ENCODE results near the gene TRIM51. TPM values are rescaled to one million over a fixed set of nuclear protein-coding genes. Genes with fewer than 3 reads are reported as not detected.
"Not testable (repeated sequence)": the region's sequence is repeated elsewhere in the genome, so short reads cannot be mapped to it uniquely, and the experiment has no call there.

Gene TRIM51, protein sequence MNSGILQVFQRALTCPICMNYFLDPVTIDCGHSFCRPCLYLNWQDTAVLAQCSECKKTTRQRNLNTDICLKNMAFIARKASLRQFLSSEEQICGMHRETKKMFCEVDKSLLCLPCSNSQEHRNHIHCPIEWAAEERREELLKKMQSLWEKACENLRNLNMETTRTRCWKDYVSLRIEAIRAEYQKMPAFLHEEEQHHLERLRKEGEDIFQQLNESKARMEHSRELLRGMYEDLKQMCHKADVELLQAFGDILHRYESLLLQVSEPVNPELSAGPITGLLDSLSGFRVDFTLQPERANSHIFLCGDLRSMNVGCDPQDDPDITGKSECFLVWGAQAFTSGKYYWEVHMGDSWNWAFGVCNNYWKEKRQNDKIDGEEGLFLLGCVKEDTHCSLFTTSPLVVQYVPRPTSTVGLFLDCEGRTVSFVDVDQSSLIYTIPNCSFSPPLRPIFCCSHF
- not detected for polyA plus RNA-seq (ENCODE audit: insufficient read length in 3 of 3)

DNA sequence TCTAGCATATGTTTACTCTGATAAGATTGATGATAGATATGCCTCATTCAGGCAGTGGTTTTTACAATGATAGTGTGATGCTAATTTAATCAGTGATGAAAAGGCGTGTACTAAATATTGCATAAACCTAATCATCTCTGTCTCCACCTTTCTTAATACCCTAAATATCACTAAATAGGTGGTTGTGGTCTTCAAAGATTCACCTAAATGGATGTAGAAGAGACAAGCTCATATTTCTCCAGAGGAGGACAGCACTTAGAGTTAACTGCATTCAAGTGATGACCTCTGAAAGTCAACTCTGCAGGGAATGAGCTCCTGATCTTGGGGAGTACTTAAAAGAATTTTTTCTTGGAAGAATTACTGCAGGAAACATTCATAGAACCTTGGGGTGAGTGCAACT lies at the start of gene TRIM51:
TRIM51 (plus strand) TSS at position 301 of the 400 bp plus-strand sequence. CDS start 2,132 bp downstream, outside the sequence.
- not testable (repeated sequence) for DNase-seq (ENCODE audit: low read depth in 3 of 3, low spot score in 2 of 3)

DNA sequence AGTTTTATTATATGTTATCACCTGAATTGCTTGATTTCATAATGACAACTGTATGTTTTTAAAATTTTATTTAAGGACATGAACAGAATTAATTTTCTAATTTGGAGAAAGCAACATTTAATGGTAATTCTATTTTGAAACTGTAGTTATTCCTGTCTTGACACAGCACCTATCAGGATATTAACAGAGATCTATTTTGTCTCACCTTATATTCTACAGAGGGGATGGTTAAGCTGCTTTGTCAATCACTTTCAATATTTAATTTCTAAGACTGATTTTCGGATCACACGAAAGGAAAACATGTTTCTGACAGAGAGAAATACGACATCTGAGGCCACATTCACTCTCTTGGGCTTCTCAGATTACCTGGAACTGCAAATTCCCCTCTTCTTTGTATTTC lies 44.6 kb upstream of the TRIM51 start, which contains the start of gene OR5D16:
OR5D16 (plus strand) TSS at position 301 of the 400 bp plus-strand sequence; CDS start at position 301, 0 bp downstream.
- DNase-seq (ENCODE audit: low read depth in 3 of 3, low spot score in 2 of 3): no peak

DNA sequence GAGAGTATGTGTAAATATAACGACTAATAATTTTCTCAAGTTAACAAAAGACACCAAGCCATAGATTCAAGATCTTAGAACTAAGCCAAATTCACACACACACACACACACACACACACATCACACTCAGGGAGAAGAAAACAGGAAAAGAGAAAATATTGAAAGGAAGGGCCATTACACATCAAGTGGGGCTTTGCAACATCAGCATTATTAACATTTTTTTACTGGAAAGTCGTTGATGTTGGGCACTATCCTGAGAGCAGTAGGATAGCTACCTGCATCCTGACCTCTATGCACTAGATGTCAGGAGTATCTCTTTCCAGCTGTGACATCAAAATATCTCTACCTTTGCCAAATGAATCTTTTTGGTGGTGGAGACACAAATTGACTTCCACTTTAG lies 35.6 kb upstream of the TRIM51 start:
- no peak for DNase-seq (ENCODE audit: low read depth in 3 of 3, low spot score in 2 of 3)

DNA sequence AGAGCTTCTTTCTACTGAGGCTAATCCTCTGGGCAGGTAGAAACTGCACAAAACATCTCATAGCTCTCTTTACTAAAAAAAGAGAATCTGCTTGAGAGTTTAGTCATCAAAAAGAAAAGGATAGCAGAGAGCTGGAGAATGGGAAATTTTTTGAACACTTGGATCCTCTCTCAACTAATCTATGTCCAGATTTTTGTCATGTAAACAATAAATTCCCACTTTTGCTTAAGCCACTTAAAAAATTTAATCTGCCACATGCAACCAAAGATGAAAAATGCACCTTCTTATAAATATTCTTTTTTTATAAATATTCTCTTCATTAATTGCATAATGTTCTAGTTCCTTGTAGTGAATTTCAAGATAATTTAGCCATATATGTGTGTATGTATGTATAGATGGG lies 34.1 kb upstream of the TRIM51 start:
- no peak for DNase-seq (ENCODE audit: low read depth in 3 of 3, low spot score in 2 of 3)

DNA sequence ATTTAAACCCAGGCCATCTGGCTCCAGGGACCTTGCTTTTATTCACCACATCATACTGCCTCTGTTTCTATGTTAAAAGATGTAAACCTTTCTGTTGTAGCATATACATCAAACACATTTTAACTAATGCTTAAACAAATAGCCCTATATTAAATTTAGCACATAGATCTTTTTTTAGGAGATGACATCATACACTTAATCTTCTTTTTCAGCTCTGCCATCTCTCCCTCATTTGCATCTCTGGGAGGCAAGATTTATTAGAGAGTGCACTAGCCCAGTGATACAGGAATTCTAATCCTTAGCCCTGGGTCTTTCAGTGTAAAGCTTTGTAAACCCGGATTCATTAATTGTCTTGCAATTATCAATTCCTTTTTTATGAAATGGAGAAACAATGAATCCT lies 31.0 kb upstream of the TRIM51 start:
- DNase-seq (ENCODE audit: low read depth in 3 of 3, low spot score in 2 of 3): no peak

DNA sequence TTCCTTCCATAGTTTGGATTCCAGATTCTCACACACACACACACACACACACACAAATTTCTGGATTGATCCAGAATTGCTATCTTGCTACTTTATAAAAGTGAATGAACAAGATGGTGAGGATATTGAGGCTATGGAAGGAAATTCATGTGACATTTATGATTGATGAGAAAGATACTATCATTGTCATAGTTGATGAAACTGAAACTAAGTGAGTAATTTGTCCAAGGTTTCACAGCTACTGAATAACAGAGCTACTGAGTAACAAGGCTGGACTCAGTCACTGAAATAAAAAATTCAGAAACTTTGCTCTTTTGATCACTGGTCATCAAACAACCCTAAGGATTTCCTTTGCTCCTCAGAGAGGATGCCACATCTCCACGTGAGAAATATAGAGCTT lies 28.4 kb upstream of the TRIM51 start:
- DNase-seq (ENCODE audit: low read depth in 3 of 3, low spot score in 2 of 3): no peak

DNA sequence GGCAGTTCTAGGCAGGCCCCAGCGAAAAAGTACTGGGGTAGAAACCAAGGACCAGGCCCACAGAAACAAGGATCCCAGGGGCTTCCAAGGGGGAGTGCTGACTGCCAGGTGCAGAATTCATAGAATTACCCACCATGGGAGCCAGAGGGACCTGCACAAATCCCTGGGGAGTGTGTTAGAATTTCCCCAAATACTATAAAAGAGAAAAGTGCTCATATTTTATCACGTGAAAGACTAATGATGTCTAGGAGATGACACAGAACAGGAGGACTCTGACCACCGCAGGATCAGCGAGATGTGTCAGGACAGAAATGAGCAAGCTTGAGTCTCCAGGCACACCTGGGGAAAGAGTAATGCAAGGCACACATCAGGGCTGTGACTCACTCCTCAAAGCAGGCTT lies 15.7 kb upstream of the TRIM51 start:
- DNase-seq (ENCODE audit: low read depth in 3 of 3, low spot score in 2 of 3): not testable (repeated sequence)

DNA sequence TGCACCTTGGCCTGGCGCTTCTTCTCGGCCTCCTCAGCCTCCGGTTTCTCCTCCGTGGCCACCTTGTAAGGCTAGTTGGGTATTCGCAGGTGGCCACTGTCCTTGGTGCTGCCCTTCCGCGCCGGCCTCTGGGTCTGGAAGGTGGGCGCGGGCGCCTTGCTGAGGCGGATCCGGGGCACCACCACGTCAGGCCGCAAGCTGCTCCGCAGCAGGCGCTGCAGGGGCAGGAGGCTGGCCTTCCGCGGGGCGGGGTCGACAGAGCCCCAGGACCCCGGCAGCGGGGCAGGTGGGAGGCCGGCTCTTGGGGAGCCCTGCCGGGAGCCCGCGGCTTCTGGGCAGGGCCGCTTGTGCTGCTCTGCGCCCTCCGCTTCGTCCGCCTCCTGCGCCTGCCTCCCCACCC lies 10.4 kb upstream of the TRIM51 start:
- not testable (repeated sequence) for DNase-seq (ENCODE audit: low read depth in 3 of 3, low spot score in 2 of 3)

DNA sequence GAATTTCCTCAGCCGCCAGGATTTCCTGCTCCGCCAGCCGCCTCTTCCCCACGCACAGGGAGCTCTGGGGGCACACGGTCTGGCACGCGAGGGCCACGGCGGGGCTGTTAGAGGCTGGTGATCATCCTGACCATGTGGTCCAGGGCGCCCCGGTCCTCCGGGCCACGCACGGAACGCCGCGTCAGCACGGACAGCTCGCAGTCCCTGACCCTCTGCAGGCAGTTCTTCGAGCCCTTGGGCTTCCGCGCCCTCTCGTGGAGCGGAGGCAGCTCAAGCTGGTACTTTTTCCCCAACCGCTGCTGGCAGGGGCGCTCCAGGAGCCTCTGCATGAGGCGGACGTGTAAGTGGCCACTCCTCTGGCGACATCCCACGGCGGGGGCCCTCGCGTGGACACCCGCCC lies 10.0 kb upstream of the TRIM51 start:
- not testable (repeated sequence) for DNase-seq (ENCODE audit: low read depth in 3 of 3, low spot score in 2 of 3)

DNA sequence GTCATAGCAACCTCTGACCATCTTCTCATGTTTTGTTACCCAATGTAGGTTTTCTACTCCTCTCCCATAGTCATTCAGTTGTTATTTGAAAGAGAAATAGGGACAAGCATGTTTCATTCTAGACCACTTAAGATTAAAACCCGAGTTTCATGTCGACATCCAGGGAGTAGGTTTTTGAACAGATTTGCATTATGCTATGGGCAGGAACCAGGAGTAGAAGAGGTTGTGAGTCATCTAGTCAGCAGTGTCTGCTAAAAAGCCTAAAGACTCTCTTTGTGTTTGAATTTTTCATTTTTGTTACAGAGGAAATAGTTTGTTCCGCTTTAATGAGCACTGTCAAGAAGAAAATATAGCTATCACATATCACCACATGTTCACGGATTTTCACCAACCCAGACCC lies 1.9 kb downstream of the TRIM51 start:
- DNase-seq (ENCODE audit: low read depth in 3 of 3, low spot score in 2 of 3): not testable (repeated sequence)

DNA sequence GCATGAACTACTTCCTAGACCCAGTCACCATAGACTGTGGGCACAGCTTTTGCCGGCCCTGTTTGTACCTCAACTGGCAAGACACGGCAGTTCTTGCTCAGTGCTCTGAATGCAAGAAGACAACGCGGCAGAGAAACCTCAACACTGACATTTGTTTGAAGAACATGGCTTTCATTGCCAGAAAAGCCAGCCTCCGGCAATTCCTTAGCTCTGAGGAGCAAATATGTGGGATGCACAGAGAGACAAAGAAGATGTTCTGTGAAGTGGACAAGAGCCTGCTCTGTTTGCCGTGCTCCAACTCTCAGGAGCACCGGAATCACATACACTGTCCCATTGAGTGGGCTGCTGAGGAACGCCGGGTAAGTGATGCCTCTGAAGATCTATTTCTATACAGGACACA lies 2.4 kb downstream of the TRIM51 start:
- not testable (repeated sequence) for DNase-seq (ENCODE audit: low read depth in 3 of 3, low spot score in 2 of 3)

DNA sequence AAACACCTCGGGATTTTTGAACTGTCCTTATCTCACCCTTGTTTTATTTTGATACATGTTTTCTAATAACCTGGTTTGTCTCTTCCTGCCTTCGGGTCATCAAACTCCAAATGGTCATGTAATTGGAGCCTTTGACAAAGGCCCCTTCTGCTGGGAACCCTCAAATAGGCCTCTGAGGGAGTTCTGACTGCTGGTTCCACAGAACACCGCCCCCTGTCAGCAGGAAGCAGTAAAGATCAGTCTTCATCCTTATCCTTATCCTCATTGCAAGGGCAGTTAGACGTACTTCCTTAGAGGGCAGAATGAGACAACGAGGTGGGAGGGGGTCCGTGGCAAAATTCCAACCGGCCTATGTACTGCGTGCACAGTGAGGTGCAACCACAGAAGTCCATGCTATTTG lies 12.1 kb downstream of the TRIM51 start:
- DNase-seq (ENCODE audit: low read depth in 3 of 3, low spot score in 2 of 3): no peak

DNA sequence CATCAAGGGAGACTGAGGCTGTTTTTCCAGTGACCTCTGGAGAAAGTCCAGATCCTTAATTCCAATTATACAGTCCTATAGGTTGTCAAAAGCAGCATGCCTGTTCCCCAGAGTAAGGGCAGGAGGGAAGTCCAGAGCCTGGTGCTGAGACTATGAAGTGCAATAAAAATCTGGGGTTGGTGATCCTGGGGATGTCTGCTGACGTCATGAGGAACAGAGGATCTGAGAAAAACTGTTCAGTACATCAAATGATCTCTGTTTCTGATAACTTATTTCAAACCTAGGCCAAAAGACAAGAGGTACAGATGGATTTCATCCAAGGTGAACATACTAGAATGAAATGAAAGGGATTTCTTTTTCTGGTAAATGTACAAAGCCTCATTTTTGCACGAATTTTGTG lies 19.2 kb downstream of the TRIM51 start:
- DNase-seq (ENCODE audit: low read depth in 3 of 3, low spot score in 2 of 3): no peak

DNA sequence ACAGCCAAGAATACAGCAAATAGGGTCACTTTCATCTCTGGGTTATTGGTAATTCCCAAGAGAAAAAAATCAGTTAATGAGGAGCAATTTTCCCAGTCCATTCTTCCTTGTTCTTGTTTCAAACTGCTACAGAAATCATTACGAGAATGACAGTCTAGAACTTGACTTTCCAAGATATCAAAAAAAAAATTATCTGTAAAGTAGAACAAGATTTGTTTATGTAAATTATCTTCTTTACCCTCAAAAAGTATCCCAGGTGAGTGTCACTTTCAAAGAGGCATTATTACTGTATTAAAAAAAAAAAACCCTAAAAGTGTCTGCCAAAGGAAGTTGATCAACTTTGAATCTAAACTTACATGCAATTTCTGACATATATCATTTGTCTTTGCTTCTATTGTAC lies 31.4 kb downstream of the TRIM51 start, which contains the start of gene OR5W2:
OR5W2 (minus strand) TSS at position 101 of the 400 bp plus-strand sequence; CDS start at position 101, 0 bp downstream.
- DNase-seq (ENCODE audit: low read depth in 3 of 3, low spot score in 2 of 3): no peak

DNA sequence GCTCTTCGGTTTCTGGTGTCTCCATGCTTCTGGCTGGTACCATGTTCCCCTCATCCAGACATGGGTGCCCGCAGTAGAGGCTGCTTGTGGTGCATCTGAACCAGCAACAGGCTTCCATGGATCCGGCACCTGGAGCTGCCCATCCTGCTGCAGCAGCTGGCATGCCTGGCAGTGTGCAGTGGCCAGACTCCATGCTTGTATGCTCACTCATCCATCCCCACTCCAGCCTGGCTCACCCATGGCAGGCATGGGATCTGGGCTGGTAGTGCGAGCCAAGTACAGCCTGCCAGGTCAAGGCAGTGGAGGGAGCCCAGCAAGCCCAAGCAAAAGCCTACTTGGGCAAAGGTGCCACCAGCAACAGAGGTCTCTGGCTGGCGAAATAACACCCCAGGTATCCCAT lies 37.4 kb downstream of the TRIM51 start:
- DNase-seq (ENCODE audit: low read depth in 3 of 3, low spot score in 2 of 3): no peak

DNA sequence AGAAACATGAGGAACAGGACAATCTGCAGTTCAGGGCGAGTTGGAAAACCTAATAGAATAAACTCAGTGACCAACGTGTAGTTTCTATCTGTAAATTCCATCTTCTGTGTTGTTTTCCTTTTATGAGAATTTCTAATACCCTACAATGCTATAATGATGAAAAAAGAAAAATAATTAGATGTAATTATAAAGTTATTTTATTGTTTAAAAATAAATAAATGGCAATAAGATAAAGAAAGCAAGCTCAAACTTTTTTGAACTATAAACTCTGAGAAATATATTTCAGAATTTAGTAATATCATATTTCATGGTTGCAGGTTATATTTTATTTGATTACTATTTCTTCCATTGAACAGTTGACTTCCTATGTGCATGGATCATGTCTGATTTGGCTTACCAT lies 53.2 kb downstream of the TRIM51 start, which contains the start of gene OR5I1:
OR5I1 (minus strand) TSS at position 101 of the 400 bp plus-strand sequence; CDS start at position 101, 0 bp downstream.
- no peak for DNase-seq (ENCODE audit: low read depth in 3 of 3, low spot score in 2 of 3)

Other genes starting within 250 kb of the TRIM51 start
- under 1 TPM; 0.07 to 0.08 (median 0.07) TPM for gene OR4P4, start 248.2 kb upstream of the TRIM51 start, polyA plus RNA-seq (ENCODE audit: insufficient read length in 3 of 3)
- gene OR4S2, start 235.0 kb upstream of the TRIM51 start, polyA plus RNA-seq (ENCODE audit: insufficient read length in 3 of 3): not detected
- not detected for gene OR4C6, start 221.1 kb upstream of the TRIM51 start, polyA plus RNA-seq (ENCODE audit: insufficient read length in 3 of 3)
- not detected for gene OR5D13, start 109.9 kb upstream of the TRIM51 start, polyA plus RNA-seq (ENCODE audit: insufficient read length in 3 of 3)
- not detected for gene OR5D14, start 87.7 kb upstream of the TRIM51 start, polyA plus RNA-seq (ENCODE audit: insufficient read length in 3 of 3)
- not detected for gene OR5L1, start 71.9 kb upstream of the TRIM51 start, polyA plus RNA-seq (ENCODE audit: insufficient read length in 3 of 3)
- gene OR5D18, start 63.7 kb upstream of the TRIM51 start, polyA plus RNA-seq (ENCODE audit: insufficient read length in 3 of 3): not detected
- not detected for gene OR5L2, start 56.1 kb upstream of the TRIM51 start, polyA plus RNA-seq (ENCODE audit: insufficient read length in 3 of 3)
- not detected for gene OR5D16, start 44.5 kb upstream of the TRIM51 start, polyA plus RNA-seq (ENCODE audit: insufficient read length in 3 of 3)
- gene OR5W2, start 31.3 kb downstream of the TRIM51 start, polyA plus RNA-seq (ENCODE audit: insufficient read length in 3 of 3): not detected
- gene OR5I1, start 53.1 kb downstream of the TRIM51 start, polyA plus RNA-seq (ENCODE audit: insufficient read length in 3 of 3): not detected
- gene OR10AG1, start 86.6 kb downstream of the TRIM51 start, polyA plus RNA-seq (ENCODE audit: insufficient read length in 3 of 3): not detected
- not detected for gene OR5F1, start 111.3 kb downstream of the TRIM51 start, polyA plus RNA-seq (ENCODE audit: insufficient read length in 3 of 3)
- under 1 TPM; 0.03 to 0.04 (median 0.03) TPM for gene OR5AS1, start 144.4 kb downstream of the TRIM51 start, polyA plus RNA-seq (ENCODE audit: insufficient read length in 3 of 3)
- gene OR8I2, start 210.0 kb downstream of the TRIM51 start, polyA plus RNA-seq (ENCODE audit: insufficient read length in 3 of 3): not detected
- gene OR8H2, start 220.4 kb downstream of the TRIM51 start, polyA plus RNA-seq (ENCODE audit: insufficient read length in 3 of 3): under 1 TPM in 1 of 3 donors, not detected in 2; 0.04 TPM
- gene OR8H3, start 239.1 kb downstream of the TRIM51 start, polyA plus RNA-seq (ENCODE audit: insufficient read length in 3 of 3): not detected